Osteocyte (in vitro differentiated cells): ENCODE results near the gene WNT10A. TPM values are rescaled to one million over a fixed set of nuclear protein-coding genes. Genes with fewer than 3 reads are reported as not detected.

Experiments
- DNase-seq: peaks from one replicate; pipeline ENCODE4 v3.0.0; 2021; ENCODE audit warnings: mixed read lengths; ENCODE audit not compliant: unreplicated experiment; ENCODE audit errors: extremely low spot score
- H3K27ac Mint-ChIP-seq: one replicate; pipeline ENCODE4 v1.8.0; 2021; ENCODE audit warnings: mild to moderate bottlenecking, mixed read lengths; ENCODE audit not compliant: unreplicated experiment
- H3K27me3 Mint-ChIP-seq: one replicate; pipeline ENCODE4 v1.8.0; 2021; ENCODE audit warnings: mixed read lengths; ENCODE audit not compliant: unreplicated experiment
- H3K36me3 Mint-ChIP-seq: one replicate; pipeline ENCODE4 v1.8.0; 2021; ENCODE audit warnings: mixed read lengths; ENCODE audit not compliant: unreplicated experiment
- H3K4me1 Mint-ChIP-seq: one replicate; pipeline ENCODE4 v1.8.0; 2021; ENCODE audit warnings: mixed read lengths; ENCODE audit not compliant: unreplicated experiment
- H3K4me3 Mint-ChIP-seq: one replicate; pipeline ENCODE4 v1.8.0; 2021; ENCODE audit warnings: mild to moderate bottlenecking, moderate library complexity, mixed read lengths; ENCODE audit not compliant: unreplicated experiment
- H3K9me3 Mint-ChIP-seq: one replicate; pipeline ENCODE4 v1.8.0; 2021; ENCODE audit warnings: mixed read lengths; ENCODE audit not compliant: unreplicated experiment
- total RNA-seq: library from RNA; stranded (reverse); gene quantifications from 2 replicates; pipeline ENCODE4 v1.2.1, GENCODE V29; 2021
- TF ChIP-seq, protein P1 (sequence below): fragments of 200-600 bp; sonication (generic); IDR thresholded peaks from 2 replicates; pipeline ENCODE4 v1.5.0; 2021; ENCODE audit warnings: antibody characterized with exemption, mild to moderate bottlenecking, moderate library complexity

Gene WNT10A
- total RNA-seq, 1 donor from 2014 or later, result not detected

DNA sequence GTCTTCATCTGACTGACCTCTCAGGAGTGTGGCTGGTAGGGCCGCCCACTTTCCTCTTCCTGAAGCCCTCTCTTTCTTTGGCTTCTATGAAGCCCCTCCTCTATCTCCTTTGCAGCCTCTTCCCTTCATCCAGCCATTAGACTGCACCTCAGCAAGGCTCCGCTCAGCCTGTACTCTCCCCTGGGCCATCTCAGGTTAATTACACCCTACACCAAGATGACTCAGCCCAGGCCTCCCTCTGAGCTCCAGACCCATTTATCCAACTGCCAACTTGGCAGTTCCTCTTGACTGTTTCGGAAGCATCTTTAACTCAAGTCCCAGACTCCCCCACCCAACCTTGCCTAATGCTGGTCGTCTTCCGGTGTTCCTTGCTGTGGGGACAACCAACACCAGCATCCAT lies 26.9 kb upstream of the WNT10A start:
- Mint-ChIP-seq H3K36me3 (no peaks in the 10 kb centered on the region), H3K9me3 (no peaks in the 10 kb centered on the region), H3K4me3 (no peak overlapping the region), H3K27ac (no peak overlapping the region), H3K27me3 (peaks cover 58% of the 10 kb centered on the region), H3K4me1 (peaks cover 28% of the 10 kb centered on the region)
- TF ChIP-seq, protein P1, sequence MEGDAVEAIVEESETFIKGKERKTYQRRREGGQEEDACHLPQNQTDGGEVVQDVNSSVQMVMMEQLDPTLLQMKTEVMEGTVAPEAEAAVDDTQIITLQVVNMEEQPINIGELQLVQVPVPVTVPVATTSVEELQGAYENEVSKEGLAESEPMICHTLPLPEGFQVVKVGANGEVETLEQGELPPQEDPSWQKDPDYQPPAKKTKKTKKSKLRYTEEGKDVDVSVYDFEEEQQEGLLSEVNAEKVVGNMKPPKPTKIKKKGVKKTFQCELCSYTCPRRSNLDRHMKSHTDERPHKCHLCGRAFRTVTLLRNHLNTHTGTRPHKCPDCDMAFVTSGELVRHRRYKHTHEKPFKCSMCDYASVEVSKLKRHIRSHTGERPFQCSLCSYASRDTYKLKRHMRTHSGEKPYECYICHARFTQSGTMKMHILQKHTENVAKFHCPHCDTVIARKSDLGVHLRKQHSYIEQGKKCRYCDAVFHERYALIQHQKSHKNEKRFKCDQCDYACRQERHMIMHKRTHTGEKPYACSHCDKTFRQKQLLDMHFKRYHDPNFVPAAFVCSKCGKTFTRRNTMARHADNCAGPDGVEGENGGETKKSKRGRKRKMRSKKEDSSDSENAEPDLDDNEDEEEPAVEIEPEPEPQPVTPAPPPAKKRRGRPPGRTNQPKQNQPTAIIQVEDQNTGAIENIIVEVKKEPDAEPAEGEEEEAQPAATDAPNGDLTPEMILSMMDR, result no peak
- DNase-seq, result no peak

DNA sequence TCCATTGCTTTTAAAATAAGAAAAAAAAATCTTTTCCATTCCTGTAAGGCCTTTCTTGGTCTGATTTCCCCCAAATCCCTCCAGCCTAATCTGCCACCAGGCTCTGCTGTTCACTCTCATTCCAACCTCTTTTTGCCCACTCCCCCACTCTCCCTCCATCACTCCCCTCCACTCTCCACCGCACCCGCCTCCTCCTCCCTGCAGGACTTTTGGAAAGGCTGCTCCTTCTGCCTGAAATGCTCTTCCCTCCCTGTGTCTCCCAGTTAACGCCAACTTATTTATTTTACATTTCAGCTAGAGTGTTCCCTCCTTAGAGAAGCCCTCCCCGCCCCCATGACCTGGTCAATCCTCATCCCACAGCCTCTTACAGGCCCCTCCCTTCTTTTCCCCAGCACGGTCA lies 25.8 kb upstream of the WNT10A start:
- peaks cover 33% of the 10 kb centered on the region for H3K4me1 Mint-ChIP-seq
- DNase-seq, result no peak
- no peaks in the 10 kb centered on the region for H3K9me3 Mint-ChIP-seq
- H3K27ac Mint-ChIP-seq, result no peak overlapping the region
- peaks cover 64% of the 10 kb centered on the region for H3K27me3 Mint-ChIP-seq
- H3K4me3 Mint-ChIP-seq, result no peak overlapping the region
- TF ChIP-seq, protein P1, result no peak
- no peaks in the 10 kb centered on the region for H3K36me3 Mint-ChIP-seq

- TF ChIP-seq, protein P1, result no peak
- no peaks in the 10 kb centered on the region for H3K36me3 Mint-ChIP-seq
- H3K4me1 Mint-ChIP-seq, result peaks cover 39% of the 10 kb centered on the region
- peaks cover 64% of the 10 kb centered on the region for H3K27me3 Mint-ChIP-seq
- DNase-seq, result no peak
- no peak overlapping the region for H3K4me3 Mint-ChIP-seq
- H3K27ac Mint-ChIP-seq, result no peak overlapping the region
- H3K9me3 Mint-ChIP-seq, result no peaks in the 10 kb centered on the region
Observed at GRCh38 chr2:218855305-218856166, 25.1 kb upstream of the WNT10A start.

DNA sequence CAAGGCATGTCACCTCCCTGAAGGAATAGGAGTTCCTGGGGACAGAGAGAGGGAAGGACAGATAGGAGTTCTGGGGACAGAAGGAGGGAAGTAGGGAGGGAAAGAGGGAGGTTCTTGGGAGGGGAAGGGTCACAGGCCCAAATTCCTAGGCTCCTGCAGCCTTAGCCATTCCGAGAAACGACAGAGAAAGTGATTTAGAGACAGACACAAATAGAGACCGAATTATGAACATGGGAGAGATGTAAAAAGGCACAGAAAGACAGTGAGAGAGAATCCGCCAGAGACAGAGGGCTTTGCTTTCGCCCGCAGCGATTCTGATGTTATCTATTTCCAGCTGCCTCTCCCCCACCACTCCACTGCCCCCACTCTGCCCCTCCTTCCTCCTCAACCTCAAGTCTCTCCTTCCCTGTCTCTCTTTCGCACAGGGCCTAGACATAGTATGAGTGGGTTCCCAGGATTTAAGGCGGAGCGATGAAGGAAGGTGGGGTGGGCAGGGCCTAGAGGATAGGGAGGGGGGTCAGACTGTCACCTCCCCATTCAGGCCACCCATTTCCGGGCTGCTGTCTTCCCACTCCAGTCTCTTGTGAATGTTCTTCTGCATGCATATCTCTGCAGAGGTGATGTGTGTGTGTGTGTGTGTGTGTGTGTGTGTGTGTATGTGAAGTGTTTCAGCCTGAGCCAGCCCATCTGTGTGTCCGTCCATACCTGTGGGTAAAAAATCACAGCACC lies 24.3 kb upstream of the WNT10A start:
- no peak overlapping the region for H3K4me3 Mint-ChIP-seq
- H3K4me1 Mint-ChIP-seq, result peaks cover 44% of the 10 kb centered on the region
- no peak for DNase-seq
- no peaks in the 10 kb centered on the region for H3K36me3 Mint-ChIP-seq
- no peaks in the 10 kb centered on the region for H3K9me3 Mint-ChIP-seq
- TF ChIP-seq, protein P1, result no peak
- no peak overlapping the region for H3K27ac Mint-ChIP-seq
- peaks cover 63% of the 10 kb centered on the region for H3K27me3 Mint-ChIP-seq

- TF ChIP-seq, protein P1, result no peak
- no peak overlapping the region for H3K4me3 Mint-ChIP-seq
- peaks cover 44% of the 10 kb centered on the region for H3K4me1 Mint-ChIP-seq
- no peaks in the 10 kb centered on the region for H3K9me3 Mint-ChIP-seq
- DNase-seq, result no peak
- H3K27ac Mint-ChIP-seq, result no peak overlapping the region
- H3K27me3 Mint-ChIP-seq, result peaks cover 67% of the 10 kb centered on the region
- H3K36me3 Mint-ChIP-seq, result no peaks in the 10 kb centered on the region
Observed at GRCh38 chr2:218856896-218857243, 23.8 kb upstream of the WNT10A start.
